Subcutaneous adipose tissue (tissue), 4 donors: ENCODE results near the gene KRT14. TPM values are rescaled to one million over a fixed set of nuclear protein-coding genes. Genes with fewer than 3 reads are reported as not detected.

Source experiments
- CTCF ChIP-seq: fragments of 450-650 bp; IDR thresholded peaks from one replicate; pipeline ENCODE4 v1.5.1; 2016; ENCODE audit warnings: low read depth, mild to moderate bottlenecking, control low read depth, antibody characterized with exemption, moderate library complexity
- total RNA-seq, 4 donors: library from RNA; depleted of rRNA; stranded (reverse); fragments of >200 nt; gene quantifications; one replicate each; pipeline ENCODE4 v1.1.0, GENCODE V29; 2016

Gene KRT14
- 1 to 10 TPM in 2 of 4 donors, not detected in 2; 2.0 to 2.1 TPM for total RNA-seq

- no peak for TF ChIP-seq CTCF
These were observed at the start of gene KRT14 for GRCh38 chr17:41586863-41587495. Gene KRT14 (minus strand): TSS chr17:41586895. CDS start chr17:41586834, 61 bp downstream.

- no peak for TF ChIP-seq CTCF
These were observed 48.7 kb upstream of the KRT14 start for GRCh38 chr17:41635121-41636097.

GRCh38 chr17:41634639-41635038, 47.9 kb upstream of the KRT14 start:
- no peak for TF ChIP-seq CTCF

- TF ChIP-seq CTCF = no peak
These were observed 47.0 kb upstream of the KRT14 start for GRCh38 chr17:41633556-41634199.

GRCh38 chr17:41632482-41633105, 45.9 kb upstream of the KRT14 start:
- TF ChIP-seq CTCF = no peak

- TF ChIP-seq CTCF = no peak
These were observed 45.2 kb upstream of the KRT14 start for GRCh38 chr17:41631898-41632285.
